ENCODE data around the gene FGF14.

Gene FGF14

DNA sequence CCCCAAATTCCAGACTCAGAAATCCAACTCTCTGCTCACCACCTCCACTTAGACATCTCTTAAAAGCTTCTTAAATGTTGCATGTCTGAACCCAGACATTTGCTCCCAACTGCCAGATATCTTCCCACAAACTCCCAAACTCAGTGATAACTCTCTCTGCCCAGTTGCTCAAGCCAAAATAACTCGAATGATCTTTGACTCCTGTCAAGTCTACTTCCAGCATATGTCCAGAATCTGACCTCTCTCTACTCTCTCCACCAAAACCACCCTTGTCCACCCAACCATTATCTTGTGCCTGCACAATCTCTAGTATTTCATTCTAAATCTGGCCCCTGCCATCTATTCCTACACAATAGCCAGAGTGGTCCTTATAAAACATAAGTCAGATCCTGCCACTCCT, 99.3 kb downstream of the FGF14 start:
- DNase-seq: no peak

DNA sequence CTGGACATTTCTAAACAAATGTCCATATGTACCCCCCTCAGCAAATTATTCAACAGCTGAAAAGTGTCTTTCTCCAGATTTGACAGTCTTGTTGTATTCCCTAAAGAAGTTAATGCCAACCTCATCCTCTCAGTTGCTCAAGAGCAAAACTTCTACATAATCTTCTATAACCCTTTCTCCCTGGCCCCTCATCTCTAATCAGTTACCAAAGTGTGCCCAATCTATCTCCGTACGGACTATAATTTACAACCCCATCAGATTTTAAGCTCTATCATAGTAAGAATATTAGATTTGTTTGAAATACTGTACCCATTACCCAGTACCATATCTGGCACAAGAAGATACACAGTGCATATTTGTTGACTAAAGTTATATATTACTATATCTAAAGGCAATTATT, 101.5 kb downstream of the FGF14 start:
- DNase-seq: no peak

- DNase-seq: no peak
Measured at GRCh38 chr13:102299366-102299765, 102.5 kb downstream of the FGF14 start.

- DNase-seq: no peak
Measured at GRCh38 chr13:102298051-102298450, 103.8 kb downstream of the FGF14 start.

DNA sequence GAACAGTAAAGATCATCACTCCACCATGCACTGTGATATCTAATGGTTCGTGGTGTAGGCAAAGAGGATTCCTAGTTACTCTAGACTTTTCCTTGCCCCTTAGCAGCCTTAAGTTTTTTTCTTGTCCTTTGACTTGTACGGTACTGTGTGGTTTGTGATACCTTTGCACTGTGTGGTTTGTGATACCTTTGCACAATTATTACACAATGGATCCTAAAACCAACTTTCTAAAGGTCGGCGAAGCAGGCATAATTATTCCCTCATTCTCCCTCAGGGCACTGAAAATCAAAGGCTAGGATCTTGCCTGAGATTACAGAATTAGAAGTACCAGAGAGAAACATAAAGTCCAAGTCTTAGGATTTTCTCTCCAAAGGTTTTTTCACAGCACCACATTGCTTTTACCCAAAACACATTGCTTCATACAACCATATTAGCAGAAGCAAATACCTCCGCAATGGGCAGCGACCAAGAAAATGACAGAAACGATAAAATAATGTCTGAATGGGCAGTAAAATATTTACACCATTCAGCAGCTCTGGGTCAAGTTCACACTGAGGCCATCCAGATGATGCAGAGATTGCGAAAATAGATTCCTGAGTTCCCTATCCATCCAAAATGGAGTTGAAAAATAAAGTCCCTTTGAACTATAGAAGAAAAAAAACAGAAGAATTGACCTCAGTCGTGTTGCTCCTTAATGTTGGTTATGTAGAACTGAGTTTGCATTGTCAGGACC, 106.4 kb downstream of the FGF14 start:
- DNase-seq: no peak

GRCh38 chr13:102294407-102295018, 107.3 kb downstream of the FGF14 start:
- no peak for DNase-seq

DNA sequence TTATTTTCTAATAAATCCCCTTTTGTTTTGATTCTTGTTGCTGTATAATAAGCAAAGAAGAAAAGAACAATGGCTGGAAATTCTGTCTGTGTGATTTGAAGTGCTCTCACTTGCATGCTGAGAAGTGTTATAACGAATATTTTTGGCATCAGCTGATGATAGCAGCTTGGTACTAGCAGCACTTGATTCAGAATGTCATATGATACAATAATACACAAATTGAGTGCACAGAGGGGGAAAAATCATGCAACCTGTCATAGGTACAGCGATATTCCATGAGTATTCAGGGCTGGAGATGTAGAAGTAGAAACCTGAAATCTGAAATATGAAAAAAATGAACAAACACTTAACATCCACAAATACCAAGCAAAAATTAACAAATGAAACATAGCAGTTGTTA, 108.1 kb downstream of the FGF14 start:
- DNase-seq: no peak

GRCh38 chr13:102291587-102292218, 110.1 kb downstream of the FGF14 start:
- no peak for DNase-seq

- no peak for DNase-seq
Measured at GRCh38 chr13:102289606-102290005, 112.2 kb downstream of the FGF14 start.

DNA sequence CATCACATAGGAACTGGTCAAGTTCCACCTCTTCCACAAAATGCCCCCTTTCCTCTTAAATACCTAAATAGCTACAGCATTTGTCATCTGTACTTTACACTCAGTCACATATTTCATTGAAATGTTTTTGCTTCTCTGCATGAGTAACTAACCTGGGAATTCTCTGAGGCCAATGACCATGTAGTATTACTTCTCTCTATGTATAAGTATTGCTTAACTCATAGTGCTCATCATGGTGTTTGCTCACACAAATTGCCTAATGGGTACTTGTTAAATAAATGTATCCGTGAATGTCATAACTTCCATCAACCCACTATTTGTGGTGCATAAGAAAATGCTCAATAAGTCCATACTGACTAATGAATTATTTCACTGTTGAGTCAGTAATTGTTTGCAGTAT, 115.5 kb downstream of the FGF14 start:
- DNase-seq: no peak

DNA sequence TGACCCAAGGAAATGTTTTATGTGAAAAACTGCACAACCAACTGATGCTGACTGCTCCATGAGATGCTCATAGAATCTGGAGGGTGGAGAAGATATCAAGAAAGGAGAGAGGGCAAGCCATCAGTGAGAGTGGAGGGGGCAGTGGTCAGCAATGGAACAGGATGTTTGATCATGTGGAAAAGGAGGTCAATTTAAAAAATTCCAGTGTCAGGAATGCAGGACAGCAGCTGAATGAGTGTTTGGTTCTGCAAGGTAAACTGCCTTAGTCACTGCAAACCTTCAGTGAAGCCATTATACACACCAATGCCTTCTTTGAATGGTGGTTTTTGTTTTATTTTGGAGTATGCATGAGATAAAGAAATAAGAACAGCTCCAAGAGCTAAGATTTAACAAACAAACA, 121.5 kb downstream of the FGF14 start:
- no peak for DNase-seq

- no peak for DNase-seq
Measured at GRCh38 chr13:102277286-102277685, 124.6 kb downstream of the FGF14 start.

DNA sequence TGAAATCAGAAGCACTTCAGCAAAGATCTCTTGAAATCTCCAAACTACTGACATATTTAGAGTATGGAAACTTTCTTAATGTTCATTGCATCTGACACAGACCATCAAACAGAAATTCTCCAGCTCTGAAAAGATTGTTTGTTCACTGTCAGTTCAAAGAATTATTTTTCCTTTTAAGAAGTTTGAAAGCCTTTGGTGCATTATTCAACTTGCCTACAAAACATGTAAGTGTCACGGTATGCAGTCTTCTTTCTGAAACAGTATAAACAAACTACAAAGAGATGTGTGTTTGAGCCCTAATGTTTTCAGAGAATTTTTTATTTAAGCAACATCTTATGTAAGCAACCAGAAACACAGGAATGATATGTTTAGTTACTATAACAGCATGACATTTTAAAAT, 125.4 kb downstream of the FGF14 start:
- DNase-seq: no peak

DNA sequence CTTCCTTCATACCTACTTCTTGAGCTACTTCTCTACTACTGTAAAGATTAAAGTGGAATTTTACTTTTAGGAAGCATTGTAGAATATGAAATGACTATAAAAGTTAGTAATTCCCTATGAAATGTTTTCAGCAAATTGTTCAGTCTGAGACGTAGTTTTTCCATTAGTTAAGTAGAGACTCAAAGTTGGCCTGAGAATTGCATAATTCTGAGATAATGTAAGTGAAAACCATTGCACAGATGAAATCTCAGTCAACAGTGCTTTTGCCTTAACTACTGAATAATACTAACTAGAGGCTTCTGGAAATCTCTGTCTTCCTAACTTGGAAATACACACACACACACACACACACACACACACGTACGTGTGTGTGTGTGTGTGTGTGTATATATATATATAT, 125.9 kb downstream of the FGF14 start:
- DNase-seq: no peak

- no peak for DNase-seq
Measured at GRCh38 chr13:102273111-102273510, 128.7 kb downstream of the FGF14 start.

GRCh38 chr13:102267191-102267590, 134.7 kb downstream of the FGF14 start:
- DNase-seq: no peak

DNA sequence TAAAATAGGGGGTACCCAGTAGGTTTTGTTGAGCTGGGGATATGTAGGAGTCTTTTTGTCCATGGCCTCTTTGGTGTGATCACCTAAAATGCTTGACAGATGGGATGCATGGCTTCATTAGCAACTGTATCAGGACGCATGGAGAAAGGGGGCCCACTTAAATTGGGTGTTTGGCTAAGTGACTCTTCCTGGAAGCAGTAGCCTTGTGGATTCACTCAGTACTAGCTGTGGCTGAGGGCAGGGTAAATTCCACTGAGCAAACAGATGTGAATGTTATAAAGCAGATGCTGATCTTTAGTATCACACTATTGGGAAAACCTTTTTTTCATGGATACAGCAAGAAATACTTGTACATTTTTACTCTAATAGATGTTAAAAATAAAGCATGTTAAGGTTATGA, 140.0 kb downstream of the FGF14 start:
- DNase-seq: no peak

DNA sequence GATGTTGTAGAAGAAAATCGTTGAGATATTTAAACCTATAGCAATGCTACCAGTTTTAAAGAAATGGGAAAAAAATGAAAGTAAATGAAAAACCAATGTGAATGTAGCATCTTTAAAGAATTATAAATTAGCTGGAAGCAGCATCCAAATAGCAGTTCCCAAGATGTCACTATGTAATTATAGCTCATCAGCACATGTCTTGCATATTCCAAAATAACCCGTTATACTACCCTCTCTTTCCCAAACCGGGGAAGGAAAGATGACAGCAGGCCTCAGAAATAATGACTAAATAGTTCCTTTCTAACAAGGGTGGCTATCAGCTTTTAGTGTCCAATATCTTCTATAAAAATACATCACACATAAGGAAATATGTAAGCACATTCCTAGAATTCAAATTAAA, 140.5 kb downstream of the FGF14 start:
- no peak for DNase-seq

DNA sequence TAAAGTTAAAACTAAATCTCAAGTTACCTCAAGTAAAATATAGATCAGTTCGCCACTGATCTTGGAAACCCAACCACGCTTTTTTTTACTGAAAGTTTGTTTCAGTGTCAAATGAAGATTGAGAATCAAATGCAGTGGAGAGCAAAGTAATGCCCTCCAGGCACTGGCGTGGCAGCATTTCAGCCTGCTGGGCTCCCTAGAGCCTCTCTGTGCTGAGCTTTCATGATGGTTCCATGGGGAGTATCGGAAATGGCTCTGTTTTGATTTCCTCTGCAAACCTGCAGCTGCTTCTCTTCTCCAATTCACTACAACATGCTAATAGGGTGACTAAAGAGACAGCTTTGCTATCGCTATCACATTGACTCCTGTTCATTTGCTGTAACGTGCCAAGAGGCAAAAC, 141.6 kb downstream of the FGF14 start:
- DNase-seq: no peak

- DNase-seq: no peak
Measured at GRCh38 chr13:102255409-102255808, 146.4 kb downstream of the FGF14 start.

DNA sequence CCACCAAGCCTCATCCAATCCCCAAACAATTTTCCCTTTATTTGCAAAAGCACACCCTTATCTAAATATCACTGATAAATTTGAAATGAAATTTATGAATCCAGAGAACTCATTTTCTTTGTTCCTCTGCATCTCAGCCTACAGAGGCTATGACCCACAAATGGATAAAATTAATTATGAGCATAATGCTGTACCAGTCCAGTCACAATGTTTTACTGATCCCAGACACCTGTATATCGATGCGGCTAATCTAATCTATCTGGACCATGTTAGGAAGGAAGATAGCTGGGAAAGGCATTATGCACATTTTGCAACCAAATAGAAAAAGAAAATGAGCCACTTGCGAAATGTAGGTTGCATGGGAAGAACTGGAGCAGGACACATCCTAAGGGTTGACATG, 150.0 kb downstream of the FGF14 start:
- no peak for DNase-seq

DNA sequence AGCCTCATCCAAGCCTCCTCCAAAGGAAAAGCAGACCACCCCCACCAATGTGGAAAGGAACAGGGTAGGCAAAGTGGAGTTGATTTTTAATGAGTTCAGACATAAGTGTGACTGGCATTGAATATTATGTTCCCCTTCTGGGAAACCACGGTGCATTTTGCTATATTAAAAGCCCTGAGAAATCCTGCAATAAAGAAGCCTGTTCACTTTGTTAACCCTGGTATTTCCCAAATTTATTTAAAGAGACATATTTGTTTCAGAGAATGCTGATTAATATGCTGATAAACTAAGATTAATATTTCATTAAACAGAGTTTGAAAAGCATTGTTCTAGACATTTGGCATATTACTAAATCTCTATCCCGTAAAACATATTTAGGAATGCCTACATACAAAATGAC, 151.4 kb downstream of the FGF14 start:
- no peak for DNase-seq

DNA sequence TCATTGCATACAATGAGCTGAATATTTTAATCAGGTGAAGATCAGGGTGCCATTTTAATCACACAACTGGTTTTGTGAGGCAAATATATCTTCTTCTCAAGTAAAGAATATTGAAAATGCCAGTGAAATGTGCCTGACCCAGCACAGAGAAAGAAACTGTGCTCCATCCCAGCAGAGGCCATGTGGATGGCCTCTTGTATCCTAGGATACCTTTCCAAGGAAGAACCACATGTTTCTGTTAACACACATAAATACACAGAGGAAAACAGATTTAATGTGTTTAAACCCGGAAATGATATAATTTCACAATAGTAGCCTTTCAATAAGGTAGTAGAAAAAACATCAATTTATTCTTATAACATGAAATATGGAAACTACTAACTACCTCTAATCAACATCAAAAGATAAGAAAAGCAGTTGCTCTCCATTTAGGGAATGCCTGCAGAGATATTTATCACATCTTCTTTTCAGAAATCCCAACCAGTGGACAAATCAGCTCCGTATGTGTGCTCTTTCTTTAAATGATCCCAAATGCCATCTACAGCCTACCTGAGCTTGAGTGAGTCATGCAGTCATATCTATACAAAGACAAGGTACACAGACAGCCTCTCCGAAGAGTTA, 157.1 kb downstream of the FGF14 start:
- DNase-seq: no peak

DNA sequence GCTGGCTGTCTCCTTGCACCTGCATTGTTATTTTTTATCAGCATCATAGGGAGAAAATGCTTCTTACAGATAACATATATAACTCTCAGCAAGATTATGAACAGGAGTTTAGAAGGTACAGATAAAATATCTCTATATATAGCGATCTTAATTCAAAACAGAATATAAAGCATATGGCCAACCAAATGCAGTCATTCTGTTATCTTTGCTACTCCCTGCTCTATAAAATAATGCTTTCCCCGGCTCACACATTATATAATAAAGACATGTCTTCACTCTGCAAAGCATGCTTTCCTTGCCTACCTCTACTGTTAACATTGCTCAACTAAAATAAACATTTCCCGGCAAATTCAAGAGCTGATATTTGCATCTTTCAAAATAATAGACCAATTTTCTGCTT, 161.7 kb downstream of the FGF14 start:
- DNase-seq: no peak

Data from T1000 (cell line).